SK-N-SH (cell line): ENCODE data around the gene AIP. TPM values are rescaled to one million over a fixed set of nuclear protein-coding genes. Genes with fewer than 3 reads are reported as not detected.

Source experiments
- CTCF ChIA-PET: fragments of 300-600, 350-600 bp; formaldehyde crosslinking; extraction: SDS; loops from one replicate; lab custom pipeline; 2021; lab: Yijun Ruan, JAX
- POLR2A ChIA-PET: fragments of 350-600 bp; sonication (Branson Sonifier 250); formaldehyde crosslinking; extraction: SDS; loops from one replicate; lab custom pipeline; 2020; ENCODE audit warnings: antibody characterized with exemption, inconsistent platforms; lab: Yijun Ruan, JAX
- DNase-seq: peaks from one replicate; pipeline ENCODE4 v3.0.0; 2012
- H2AFZ ChIP-seq: fragments of 200-600 bp; sonication (generic); 2 replicates; pipeline ENCODE4 v1.8.1; 2016; ENCODE audit warnings: antibody characterized with exemption, mild to moderate bottlenecking, low read depth
- H3F3A ChIP-seq: fragments of 200-600 bp; sonication (generic); replicated peaks from 2 replicates; pipeline ENCODE3; 2016; ENCODE audit warnings: antibody characterized with exemption, mild to moderate bottlenecking; ENCODE audit not compliant: insufficient read depth
- H3K27ac ChIP-seq, 2 experiments: fragments of 200-500 bp in 1 of 2; fragments of 200-600 bp in 1 of 2; sonication (Bioruptor generic) in 1 of 2; sonication (generic), shearing (Covaris generic) in 1 of 2; 2 replicates each; pipeline versions ENCODE4 v1.5.1 to v1.6.1; 2014 to 2016; ENCODE audit warnings: low read depth in 2 of 2, inconsistent platforms in 1 of 2, low read length in 1 of 2, mild to moderate bottlenecking in 1 of 2, mixed read lengths in 1 of 2
- H3K27me3 ChIP-seq: fragments of 200-600 bp; sonication (generic), shearing (Covaris generic); 2 replicates; pipeline ENCODE4 v1.6.1; 2016; ENCODE audit warnings: mixed run types; ENCODE audit not compliant: insufficient read depth
- H3K36me3 ChIP-seq, 2 experiments: fragments of 200-500 bp in 1 of 2; fragments of 200-600 bp in 1 of 2; sonication (Bioruptor generic) in 1 of 2; sonication (generic) in 1 of 2; replicated peaks in 1 of 2; 2 replicates each; pipeline versions ENCODE3 to v1.5.1; 2014 to 2016; ENCODE audit warnings: low read length in 1 of 2, mild to moderate bottlenecking in 1 of 2; ENCODE audit not compliant: insufficient read depth in 2 of 2, control insufficient read depth in 1 of 2
- H3K4me1 ChIP-seq, 2 experiments: fragments of 200-500 bp in 1 of 2; fragments of 200-600 bp in 1 of 2; sonication (Bioruptor generic) in 1 of 2; sonication (generic), shearing (Covaris generic) in 1 of 2; 2 replicates each; pipeline versions ENCODE4 v1.5.1 to v1.6.1; 2014 to 2016; ENCODE audit warnings: low read depth in 1 of 2, low read length in 1 of 2, mixed run types in 1 of 2; ENCODE audit not compliant: insufficient read depth in 2 of 2, control insufficient read depth in 1 of 2
- H3K4me2 ChIP-seq: fragments of 200-600 bp; sonication (generic), shearing (Covaris generic); 2 replicates; pipeline ENCODE4 v1.6.1; 2017; ENCODE audit warnings: mixed run types
- H3K4me3 ChIP-seq, 2 experiments: fragments of 200-500 bp in 1 of 2; fragments of 200-600 bp in 1 of 2; sonication (Bioruptor generic) in 1 of 2; sonication (generic), shearing (Covaris generic) in 1 of 2; 2 replicates each; pipeline versions ENCODE4 v1.5.1 to v1.8.1; 2014 to 2016; ENCODE audit warnings: low read depth in 2 of 2, inconsistent platforms in 1 of 2, low read length in 1 of 2, mild to moderate bottlenecking in 1 of 2, mixed read lengths in 1 of 2, moderate library complexity in 1 of 2
- H3K79me2 ChIP-seq: fragments of 200-600 bp; sonication (generic); 2 replicates; pipeline ENCODE4 v1.8.1; 2017; ENCODE audit warnings: mild to moderate bottlenecking; ENCODE audit not compliant: insufficient read depth
- H3K9ac ChIP-seq: fragments of 200-600 bp; sonication (generic); 2 replicates; pipeline ENCODE4 v1.6.1; 2017; ENCODE audit warnings: mixed run types
- H3K9me2 ChIP-seq: fragments of 200-600 bp; sonication (generic); 2 replicates; pipeline ENCODE4 v1.6.1; 2017; ENCODE audit warnings: mixed run types
- H3K9me3 ChIP-seq: fragments of 200-600 bp; sonication (generic); 2 replicates; pipeline ENCODE4 v1.6.1; 2017; ENCODE audit warnings: mixed run types, mild to moderate bottlenecking, moderate library complexity
- H4K20me1 ChIP-seq: fragments of 200-600 bp; sonication (generic); 2 replicates; pipeline ENCODE4 v1.6.1; 2017; ENCODE audit warnings: mild to moderate bottlenecking, mixed run types; ENCODE audit not compliant: insufficient read depth
- EP300 ChIP-seq, 2 experiments: IDR thresholded peaks; 2 replicates each; pipeline versions ENCODE4 v1.4.0 to v1.6.1; 2012; ENCODE audit warnings: borderline replicate concordance in 1 of 2, low read depth in 1 of 2, low read length in 1 of 2
- EZH2phosphoT487 ChIP-seq: fragments of 200-600 bp; sonication (generic); IDR thresholded peaks from 2 replicates; pipeline ENCODE4 v1.6.1; 2017; ENCODE audit warnings: low read depth, mixed run types, mild to moderate bottlenecking, antibody characterized with exemption, moderate library complexity, borderline replicate concordance
- FOXJ3 ChIP-seq: sonication (generic); formaldehyde crosslinking; IDR thresholded peaks from 2 replicates; pipeline ENCODE4 v1.5.1; 2020; ENCODE audit warnings: mild to moderate bottlenecking, missing genetic modification reagents
- MEF2A ChIP-seq: IDR thresholded peaks from 2 replicates; pipeline ENCODE4 v1.4.0; 2012; ENCODE audit warnings: low read depth, borderline replicate concordance
- MXI1 ChIP-seq: IDR thresholded peaks from 2 replicates; pipeline ENCODE4 v1.6.1; 2012; ENCODE audit warnings: mild to moderate bottlenecking, low read depth, low read length, improper control_type of control experiment
- NRF1 ChIP-seq: IDR thresholded peaks from 2 replicates; pipeline ENCODE4 v1.6.1; 2012; ENCODE audit warnings: low read depth, mild to moderate bottlenecking, low read length
- RAD21 ChIP-seq: IDR thresholded peaks from 2 replicates; pipeline ENCODE4 v1.6.1; 2012; ENCODE audit warnings: mild to moderate bottlenecking, low read length
- TCF12 ChIP-seq: IDR thresholded peaks from 2 replicates; pipeline ENCODE4 v1.4.0; 2012
- USF1 ChIP-seq: IDR thresholded peaks from 2 replicates; pipeline ENCODE4 v1.4.0; 2012; ENCODE audit warnings: low read depth, borderline replicate concordance
- YY1 ChIP-seq: IDR thresholded peaks from 2 replicates; pipeline ENCODE4 v1.4.0; 2012; ENCODE audit warnings: low read depth, mild to moderate bottlenecking
- WGBS: methylation state at CpG from one replicate; pipeline ENCODE4 v1.1.6; 2017; ENCODE audit warnings: low lambda C conversion rate; 5-methylcytosine and 5-hydroxymethylcytosine counted together
- polyA plus RNA-seq, 3 experiments: library from polyadenylated mRNA; depleted of rRNA; stranded (reverse); fragments of >200 nt; gene quantifications; 2 replicates each; pipeline ENCODE4 v1.2.3, GENCODE V29; 2012
- TF ChIP-seq, protein P1 (sequence below): IDR thresholded peaks from 2 replicates; pipeline ENCODE4 v1.4.0; 2012; ENCODE audit warnings: low read depth
- TF ChIP-seq, protein P2 (sequence below): fragments of 150-350 bp; IDR thresholded peaks from 2 replicates; pipeline ENCODE4 v1.6.1; 2017; ENCODE audit warnings: antibody characterized with exemption, low read length, low read depth, borderline replicate concordance
- TF ChIP-seq, protein P3 (sequence below): IDR thresholded peaks from 2 replicates; pipeline ENCODE4 v1.6.1; 2012; ENCODE audit warnings: mild to moderate bottlenecking, low read depth, low read length, moderate library complexity

Gene AIP
- polyA plus RNA-seq, 1 of the 3 experiments (the other 2 are of a cell fraction) = 207 TPM

DNA sequence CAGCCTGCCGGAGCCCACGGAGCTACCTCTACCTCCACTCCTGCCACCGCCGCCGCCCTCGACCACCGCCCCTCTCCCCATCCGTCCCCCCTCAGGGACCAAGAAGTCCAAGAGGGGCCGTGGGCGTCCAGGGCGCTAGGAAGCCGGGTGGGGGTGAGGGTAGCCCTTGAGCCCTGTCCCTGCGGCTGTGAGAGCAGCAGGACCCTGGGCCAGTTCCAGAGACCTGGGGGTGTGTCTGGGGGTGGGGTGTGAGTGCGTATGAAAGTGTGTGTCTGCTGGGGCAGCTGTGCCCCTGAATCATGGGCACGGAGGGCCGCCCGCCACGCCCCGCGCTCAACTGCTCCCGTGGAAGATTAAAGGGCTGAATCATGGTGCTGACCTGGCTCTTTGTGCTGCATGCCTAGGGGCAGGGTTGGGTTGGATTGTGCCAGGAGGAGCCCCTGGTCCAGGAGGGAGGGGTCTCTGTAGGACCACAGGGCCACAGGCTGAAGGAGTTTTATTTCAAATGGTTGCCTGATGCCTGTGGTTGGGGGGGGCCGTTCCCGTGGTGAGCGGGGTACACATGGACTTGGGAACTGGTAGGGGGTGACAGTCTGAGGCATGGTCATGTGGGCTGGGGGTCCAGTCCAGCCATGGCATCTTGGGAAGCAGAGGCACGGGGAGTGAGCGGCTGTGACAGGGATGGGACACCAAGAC is 47.6 kb upstream of the AIP start:
- peaks cover 3 to 48% of the 10 kb centered on the region in 2 experiments for H3K36me3 ChIP-seq

DNA sequence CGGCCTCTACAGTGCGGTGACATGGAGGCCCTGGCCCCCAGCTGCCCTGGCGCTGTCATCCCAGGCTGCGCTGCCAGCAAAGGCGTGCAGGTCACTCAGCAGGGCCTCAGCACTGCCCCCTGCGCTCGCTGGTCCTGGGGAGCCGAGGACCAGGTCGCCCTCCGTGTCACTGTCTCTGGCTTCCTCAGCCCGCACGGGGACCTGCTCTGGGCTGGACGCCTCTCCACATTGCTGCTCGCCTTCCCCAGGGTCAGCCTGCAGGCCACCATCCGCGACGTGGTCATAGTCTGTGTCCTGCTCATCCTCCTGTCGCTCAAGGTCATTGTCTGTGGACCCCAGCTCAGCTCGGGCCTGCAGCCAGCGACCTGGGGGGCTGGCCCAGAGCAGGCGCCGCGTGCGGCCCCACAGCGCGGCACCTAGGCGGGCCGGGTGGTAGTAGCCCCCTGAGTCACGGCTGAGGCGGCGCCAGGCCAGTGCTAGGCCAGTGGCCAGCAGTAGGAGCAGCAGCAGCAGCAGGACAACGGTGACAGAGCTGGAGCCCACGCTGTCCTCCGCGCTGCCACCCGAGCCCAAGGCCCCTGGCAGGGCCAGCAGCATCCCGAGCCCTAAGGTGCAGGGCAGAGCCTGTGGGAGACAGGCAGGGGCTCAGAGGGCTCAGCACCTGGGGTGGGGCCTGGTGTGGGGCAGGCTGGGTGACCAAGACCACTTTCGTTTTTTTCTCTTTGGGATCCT is 46.9 kb upstream of the AIP start:
- Histone ChIP-seq H3K36me3 (peaks cover 3 to 54% of the 10 kb centered on the region in 2 experiments), H3K4me1 (no peaks in the 10 kb centered on the region), H3K9me3 (no peaks in the 10 kb centered on the region), H2AFZ (no peak overlapping the region), H3K27me3 (no peaks in the 10 kb centered on the region), H4K20me1 (no peaks in the 10 kb centered on the region), H3K9ac (no peak overlapping the region), H3F3A (no peaks in the 10 kb centered on the region), H3K4me2 (no peak overlapping the region), H3K79me2 (peaks cover 3% of the 10 kb centered on the region; the same call in 1 of the 2 replicates), H3K9me2 (no peaks in the 10 kb centered on the region), H3K4me3 (no peak overlapping the region), H3K27ac (no peak overlapping the region)
- TF ChIP-seq, protein P1, sequence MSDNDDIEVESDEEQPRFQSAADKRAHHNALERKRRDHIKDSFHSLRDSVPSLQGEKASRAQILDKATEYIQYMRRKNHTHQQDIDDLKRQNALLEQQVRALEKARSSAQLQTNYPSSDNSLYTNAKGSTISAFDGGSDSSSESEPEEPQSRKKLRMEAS = no peak
- no peak for TF ChIP-seq RAD21
- TF ChIP-seq, protein P2, sequence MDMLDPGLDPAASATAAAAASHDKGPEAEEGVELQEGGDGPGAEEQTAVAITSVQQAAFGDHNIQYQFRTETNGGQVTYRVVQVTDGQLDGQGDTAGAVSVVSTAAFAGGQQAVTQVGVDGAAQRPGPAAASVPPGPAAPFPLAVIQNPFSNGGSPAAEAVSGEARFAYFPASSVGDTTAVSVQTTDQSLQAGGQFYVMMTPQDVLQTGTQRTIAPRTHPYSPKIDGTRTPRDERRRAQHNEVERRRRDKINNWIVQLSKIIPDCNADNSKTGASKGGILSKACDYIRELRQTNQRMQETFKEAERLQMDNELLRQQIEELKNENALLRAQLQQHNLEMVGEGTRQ = no peak
- no peak for DNase-seq
- WGBS = 100% methylated on average over 4 of the region's 38 CpGs
- ChIA-PET CTCF (no interaction called here), POLR2A (no interaction called here)

More for the DNA sequence above, 47.6 kb upstream of the AIP start:
- 93% methylated on average over 21 of the region's 26 CpGs for WGBS
- H2AFZ ChIP-seq = no peak overlapping the region
- no peaks in the 10 kb centered on the region for H3K9me2 ChIP-seq
- no peaks in the 10 kb centered on the region for H3K4me1 ChIP-seq
- no peaks in the 10 kb centered on the region for H3F3A ChIP-seq
- no peak overlapping the region for H3K4me2 ChIP-seq
- H4K20me1 ChIP-seq = no peaks in the 10 kb centered on the region
- no peak overlapping the region for H3K27ac ChIP-seq
- H3K4me3 ChIP-seq = no peak overlapping the region
- H3K9me3 ChIP-seq = no peaks in the 10 kb centered on the region
- ChIA-PET CTCF (no interaction called here), POLR2A (no interaction called here)
- H3K27me3 ChIP-seq = no peaks in the 10 kb centered on the region
- TF ChIP-seq FOXJ3 (CRISPR knock-in tag) (no peak), MEF2A (no peak), YY1 (no peak), NRF1 (no peak), USF1 (no peak), MXI1 (no peak), EZH2phosphoT487 (no peak), EP300 (IDR thresholded peaks at IDR 0.05; ENCODE audit: borderline replicate concordance in 1 of 2, low read depth in 1 of 2, low read length in 1 of 2) (no peak), TCF12 (no peak)
- TF ChIP-seq, protein P3, sequence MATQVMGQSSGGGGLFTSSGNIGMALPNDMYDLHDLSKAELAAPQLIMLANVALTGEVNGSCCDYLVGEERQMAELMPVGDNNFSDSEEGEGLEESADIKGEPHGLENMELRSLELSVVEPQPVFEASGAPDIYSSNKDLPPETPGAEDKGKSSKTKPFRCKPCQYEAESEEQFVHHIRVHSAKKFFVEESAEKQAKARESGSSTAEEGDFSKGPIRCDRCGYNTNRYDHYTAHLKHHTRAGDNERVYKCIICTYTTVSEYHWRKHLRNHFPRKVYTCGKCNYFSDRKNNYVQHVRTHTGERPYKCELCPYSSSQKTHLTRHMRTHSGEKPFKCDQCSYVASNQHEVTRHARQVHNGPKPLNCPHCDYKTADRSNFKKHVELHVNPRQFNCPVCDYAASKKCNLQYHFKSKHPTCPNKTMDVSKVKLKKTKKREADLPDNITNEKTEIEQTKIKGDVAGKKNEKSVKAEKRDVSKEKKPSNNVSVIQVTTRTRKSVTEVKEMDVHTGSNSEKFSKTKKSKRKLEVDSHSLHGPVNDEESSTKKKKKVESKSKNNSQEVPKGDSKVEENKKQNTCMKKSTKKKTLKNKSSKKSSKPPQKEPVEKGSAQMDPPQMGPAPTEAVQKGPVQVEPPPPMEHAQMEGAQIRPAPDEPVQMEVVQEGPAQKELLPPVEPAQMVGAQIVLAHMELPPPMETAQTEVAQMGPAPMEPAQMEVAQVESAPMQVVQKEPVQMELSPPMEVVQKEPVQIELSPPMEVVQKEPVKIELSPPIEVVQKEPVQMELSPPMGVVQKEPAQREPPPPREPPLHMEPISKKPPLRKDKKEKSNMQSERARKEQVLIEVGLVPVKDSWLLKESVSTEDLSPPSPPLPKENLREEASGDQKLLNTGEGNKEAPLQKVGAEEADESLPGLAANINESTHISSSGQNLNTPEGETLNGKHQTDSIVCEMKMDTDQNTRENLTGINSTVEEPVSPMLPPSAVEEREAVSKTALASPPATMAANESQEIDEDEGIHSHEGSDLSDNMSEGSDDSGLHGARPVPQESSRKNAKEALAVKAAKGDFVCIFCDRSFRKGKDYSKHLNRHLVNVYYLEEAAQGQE = no peak
- H3K79me2 ChIP-seq = peaks cover 10% of the 10 kb centered on the region; the same call in 1 of the 2 replicates
- no peak for DNase-seq
- H3K9ac ChIP-seq = no peak overlapping the region
